H9 (cell line): ENCODE results near the gene VDAC2. TPM values are rescaled to one million over a fixed set of nuclear protein-coding genes. Genes with fewer than 3 reads are reported as not detected.

Experiments
- DNase-seq: peaks from one replicate; pipeline ENCODE4 v3.0.0-alpha.2; 2017
- H2AFZ ChIP-seq: one replicate; pipeline ENCODE4 v1.6.1; 2013; ENCODE audit warnings: mild to moderate bottlenecking, low read length, control low read depth, moderate library complexity
- H2AK5ac ChIP-seq: 2 replicates; pipeline ENCODE4 v1.6.1; 2013; ENCODE audit warnings: low read length, control low read depth, mixed read lengths; ENCODE audit not compliant: insufficient read length
- H2BK120ac ChIP-seq: one replicate; pipeline ENCODE4 v1.6.1; 2013; ENCODE audit warnings: low read depth, mild to moderate bottlenecking, low read length, control low read depth, inconsistent platforms; ENCODE audit not compliant: poor library complexity, severe bottlenecking
- H2BK12ac ChIP-seq: 2 replicates; pipeline ENCODE4 v1.6.1; 2013; ENCODE audit warnings: low read length, control low read depth, mixed read lengths, low read depth; ENCODE audit not compliant: insufficient read length
- H2BK15ac ChIP-seq: 2 replicates; pipeline ENCODE4 v1.6.1; 2013; ENCODE audit warnings: low read depth, low read length, control low read depth
- H2BK20ac ChIP-seq: one replicate; pipeline ENCODE4 v1.6.1; 2013; ENCODE audit warnings: low read depth, mild to moderate bottlenecking, low read length, control low read depth, inconsistent platforms; ENCODE audit not compliant: poor library complexity, severe bottlenecking
- H2BK5ac ChIP-seq: 2 replicates; pipeline ENCODE4 v1.6.1; 2013; ENCODE audit warnings: low read length, control low read depth, mixed read lengths; ENCODE audit not compliant: insufficient read length
- H3K14ac ChIP-seq: 2 replicates; pipeline ENCODE4 v1.6.1; 2013; ENCODE audit warnings: low read length, control low read depth; ENCODE audit not compliant: insufficient read depth
- H3K18ac ChIP-seq: 2 replicates; pipeline ENCODE4 v1.6.1; 2013; ENCODE audit warnings: low read depth, mild to moderate bottlenecking, mixed read lengths, low read length, control low read depth; ENCODE audit not compliant: insufficient read length
- H3K23ac ChIP-seq: 2 replicates; pipeline ENCODE4 v1.6.1; 2013; ENCODE audit warnings: low read length, control low read depth, mixed read lengths, low read depth; ENCODE audit not compliant: insufficient read length
- H3K23me2 ChIP-seq: 2 replicates; pipeline ENCODE4 v1.6.1; 2013; ENCODE audit warnings: low read depth, mild to moderate bottlenecking, mixed read lengths, low read length, control low read depth; ENCODE audit not compliant: insufficient read length, poor library complexity, severe bottlenecking
- H3K27ac ChIP-seq: 2 replicates; pipeline ENCODE4 v1.5.1; 2013; ENCODE audit warnings: low read length, control low read depth, mixed read lengths, low read depth; ENCODE audit not compliant: insufficient read length
- H3K27me3 ChIP-seq: 2 replicates; pipeline ENCODE4 v1.6.1; 2013; ENCODE audit warnings: low read length, control low read depth, inconsistent platforms; ENCODE audit not compliant: insufficient read depth
- H3K4ac ChIP-seq: 2 replicates; pipeline ENCODE4 v1.6.1; 2013; ENCODE audit warnings: low read depth, mild to moderate bottlenecking, control low read depth, inconsistent platforms, low read length, moderate library complexity
- H3K4me1 ChIP-seq: 2 replicates; pipeline ENCODE4 v1.6.1; 2013; ENCODE audit warnings: low read length, control low read depth, inconsistent platforms; ENCODE audit not compliant: insufficient read depth
- H3K4me2 ChIP-seq: 2 replicates; pipeline ENCODE4 v1.6.1; 2013; ENCODE audit warnings: low read length, control low read depth, mixed read lengths; ENCODE audit not compliant: insufficient read length, insufficient read depth
- H3K56ac ChIP-seq: 2 replicates; pipeline ENCODE4 v1.6.1; 2013; ENCODE audit warnings: low read depth, mild to moderate bottlenecking, mixed read lengths, low read length, control low read depth; ENCODE audit not compliant: insufficient read length
- H3K79me1 ChIP-seq: 2 replicates; pipeline ENCODE4 v1.6.1; 2013; ENCODE audit warnings: low read depth, mild to moderate bottlenecking, moderate library complexity, low read length, control low read depth, inconsistent platforms; ENCODE audit not compliant: insufficient read depth, poor library complexity, severe bottlenecking
- H3K79me2 ChIP-seq: 2 replicates; pipeline ENCODE4 v1.6.1; 2013; ENCODE audit warnings: low read length, control low read depth, inconsistent platforms; ENCODE audit not compliant: insufficient read depth
- H3K9ac ChIP-seq: 2 replicates; pipeline ENCODE4 v1.6.1; 2013; ENCODE audit warnings: low read length, control low read depth, mixed read lengths; ENCODE audit not compliant: insufficient read length; ENCODE audit errors: extremely low read depth
- H3K9me3 ChIP-seq: one replicate; pipeline ENCODE4 v1.6.1; 2013; ENCODE audit warnings: low read depth, low read length, inconsistent platforms; ENCODE audit not compliant: control insufficient read depth
- H3T11ph ChIP-seq: one replicate; pipeline ENCODE4 v1.6.1; 2013; ENCODE audit warnings: mild to moderate bottlenecking, low read length, control low read depth, inconsistent platforms
- H4K20me1 ChIP-seq: one replicate; pipeline ENCODE4 v1.6.1; 2013; ENCODE audit not compliant: control insufficient read depth, insufficient read length, insufficient read depth
- H4K5ac ChIP-seq: 2 replicates; pipeline ENCODE4 v1.6.1; 2013; ENCODE audit warnings: low read depth, mild to moderate bottlenecking, mixed read lengths, low read length, control low read depth; ENCODE audit not compliant: insufficient read length
- H4K8ac ChIP-seq: replicated peaks from 2 replicates; pipeline ENCODE4 v1.6.1; 2013; ENCODE audit warnings: low read length, control low read depth, mixed read lengths, low read depth; ENCODE audit not compliant: insufficient read length
- H4K91ac ChIP-seq: 2 replicates; pipeline ENCODE4 v1.6.1; 2013; ENCODE audit warnings: low read depth, mild to moderate bottlenecking, moderate library complexity, mixed read lengths, low read length, control low read depth; ENCODE audit not compliant: insufficient read length
- H3K27ac Mint-ChIP-seq, 3 experiments: 2 replicates in 2 of 3; 3 replicates in 1 of 3; pipeline ENCODE4 v1.8.0; 2020 to 2021; ENCODE audit warnings: mixed read lengths in 3 of 3, mild to moderate bottlenecking in 1 of 3, moderate library complexity in 1 of 3
- H3K27me3 Mint-ChIP-seq: 2 replicates; pipeline ENCODE4 v1.8.0; 2021; ENCODE audit warnings: low read depth, mild to moderate bottlenecking, moderate library complexity, mixed read lengths
- H3K36me3 Mint-ChIP-seq, 3 experiments: 2 replicates in 2 of 3; 3 replicates in 1 of 3; pipeline ENCODE4 v1.8.0; 2020 to 2021; ENCODE audit warnings: low read depth in 3 of 3, mixed read lengths in 3 of 3; ENCODE audit not compliant: insufficient read depth in 1 of 3
- H3K4me1 Mint-ChIP-seq, 2 experiments: 2 replicates each; pipeline ENCODE4 v1.8.0; 2020; ENCODE audit warnings: mixed read lengths in 2 of 2
- H3K4me3 Mint-ChIP-seq, 2 experiments: 2 replicates in 1 of 2; 3 replicates in 1 of 2; pipeline ENCODE4 v1.8.0; 2020 to 2021; ENCODE audit warnings: mild to moderate bottlenecking in 2 of 2, mixed read lengths in 2 of 2, moderate library complexity in 1 of 2
- H3K9me3 Mint-ChIP-seq, 2 experiments: 2 replicates in 1 of 2; 3 replicates in 1 of 2; pipeline ENCODE4 v1.8.0; 2020; ENCODE audit warnings: mild to moderate bottlenecking in 2 of 2, mixed read lengths in 2 of 2, moderate library complexity in 1 of 2
- CTCF ChIP-seq: fragments of 200-600 bp; sonication (generic); conservative IDR thresholded peaks from 3 replicates; pipeline ENCODE4 v1.8.0; 2021; ENCODE audit warnings: antibody characterized with exemption, mild to moderate bottlenecking
- WGBS: extraction: QIAGEN DNeasy Blood & Tissue Kit; methylation state at CpG from one replicate; pipeline ENCODE4 v1.1.7; 2013; ENCODE audit warnings: missing lambda C conversion rate, low lambda C conversion rate, mixed read lengths; ENCODE audit not compliant: insufficient read length; ENCODE audit errors: extremely low coverage; 5-methylcytosine and 5-hydroxymethylcytosine counted together
- total RNA-seq: library from RNA; stranded (reverse); gene quantifications from 2 replicates; pipeline ENCODE4 v1.2.1, GENCODE V29; 2021

Gene VDAC2
- total RNA-seq, 1 experiment from 2014 or later = 271 TPM

GRCh38 chr10:75233444-75234016, 22.9 kb downstream of the VDAC2 start:
- H3T11ph ChIP-seq = no peak overlapping the region
- H3K79me1 ChIP-seq = no peaks in the 10 kb centered on the region
- Mint-ChIP-seq H3K4me1 (peaks cover 23 to 24% of the 10 kb centered on the region in 2 experiments), H3K9me3 (no peaks in the 10 kb centered on the region), H3K4me3 (peak overlapping the region; percentile 70 to 78), H3K36me3 (peaks cover 29 to 45% (median 44%) of the 10 kb centered on the region in 3 experiments), H3K27ac (peak overlapping the region; percentile 82 to 95 (median 89); a peak in 5 of 7 replicates), H3K27me3 (no peaks in the 10 kb centered on the region)
- no peak overlapping the region for H2AK5ac ChIP-seq
- H2BK12ac ChIP-seq = no peak overlapping the region
- H3K14ac ChIP-seq = peak overlapping the region; percentile 87; the same call in 1 of the 2 replicates
- no peak overlapping the region for H2BK15ac ChIP-seq
- peak overlapping the region; percentile 66 for H3K9ac ChIP-seq
- TF ChIP-seq CTCF = no peak
- no peaks in the 10 kb centered on the region for H3K27me3 ChIP-seq
- no peaks in the 10 kb centered on the region; the same call in 1 of the 2 replicates for H3K79me2 ChIP-seq
- H4K5ac ChIP-seq = no peak overlapping the region
- H3K4me1 ChIP-seq = no peaks in the 10 kb centered on the region; the same call in 1 of the 2 replicates
- no peak overlapping the region for H3K23ac ChIP-seq
- H3K27ac ChIP-seq = no peak overlapping the region
- no peak overlapping the region for H3K56ac ChIP-seq
- no peak overlapping the region for H4K8ac ChIP-seq
- no peak overlapping the region for H4K91ac ChIP-seq
- no peak overlapping the region for H2BK5ac ChIP-seq
- H2BK120ac ChIP-seq = no peak overlapping the region
- H2AFZ ChIP-seq = no peak overlapping the region
- no peak for DNase-seq
- peak overlapping the region; percentile 81 for H3K18ac ChIP-seq
- H3K9me3 ChIP-seq = no peaks in the 10 kb centered on the region
- H4K20me1 ChIP-seq = no peaks in the 10 kb centered on the region
- peak overlapping the region; percentile 58 for H3K4me2 ChIP-seq
- WGBS = no CpG with 5 or more reads among the region's 14 CpGs
- no peak overlapping the region for H3K4ac ChIP-seq
- H2BK20ac ChIP-seq = no peak overlapping the region
- H3K23me2 ChIP-seq = peaks cover 17% of the 10 kb centered on the region
